GM12878 (cell line): ENCODE results near the gene NTMT2. TPM values are rescaled to one million over a fixed set of nuclear protein-coding genes. Genes with fewer than 3 reads are reported as not detected.

Source experiments
- ATAC-seq: fragments of 200-7000 bp; cut with Tn5 transposase; 3 replicates; pipeline ENCODE4 v1.9.1; 2020; ENCODE audit warnings: mild to moderate bottlenecking, moderate library complexity
- BruUV-seq: library from RNA; stranded (reverse); fragments of 400-500 nt; replicated peaks from 2 replicates; lab custom pipeline; 2021; lab: Mats Ljungman, UMichigan
- CTCF ChIA-PET: fragments of 300-600 bp; sonication (Branson Sonifier 250); formaldehyde crosslinking; extraction: SDS; loops from one replicate; lab custom pipeline; 2021; ENCODE audit warnings: inconsistent platforms; lab: Yijun Ruan, JAX
- POLR2A ChIA-PET: fragments of 350-600 bp; formaldehyde crosslinking; extraction: SDS; loops from one replicate; lab custom pipeline; 2021; ENCODE audit warnings: inconsistent platforms; lab: Charles Lee
- RAD21 ChIA-PET: fragments of 300-600 bp; sonication (Branson Sonifier 250); formaldehyde crosslinking; loops from one replicate; lab custom pipeline; 2023; ENCODE audit warnings: antibody characterized with exemption; ENCODE audit not compliant: unreplicated experiment; lab: Charles Lee
- SMC1A ChIA-PET: fragments of 300-600 bp; sonication (Branson Sonifier 250); formaldehyde crosslinking; loops from one replicate; lab custom pipeline; 2023; ENCODE audit not compliant: unreplicated experiment, uncharacterized antibody; lab: Charles Lee
- DNase-seq: peaks from one replicate; pipeline ENCODE4 v3.0.0-alpha.2; 2011; ENCODE audit warnings: low read depth, low spot score
- FAIRE-seq: peaks from 3 replicates; lab custom pipeline; 2011; peaks lifted over from hg19 to GRCh38; lab: Jason Lieb, UNC
- H2AFZ ChIP-seq: 2 replicates; pipeline ENCODE4 v1.6.0; 2011; ENCODE audit warnings: low read depth, low read length, control low read depth; ENCODE audit not compliant: control insufficient read depth
- H3K27ac ChIP-seq: 2 replicates; pipeline ENCODE4 v1.5.1; 2011; ENCODE audit warnings: control low read depth; ENCODE audit not compliant: control insufficient read depth, insufficient read depth
- H3K27me3 ChIP-seq, 2 experiments: replicated peaks in 1 of 2; 2 replicates each; pipeline versions ENCODE4 v1.6.0 to v1.6.1; 2011; ENCODE audit warnings: low read length in 1 of 2; ENCODE audit not compliant: control insufficient read depth in 2 of 2, insufficient read depth in 2 of 2
- H3K36me3 ChIP-seq, 2 experiments: 2 replicates each; pipeline ENCODE4 v1.5.1; 2011; ENCODE audit warnings: low read length in 1 of 2; ENCODE audit not compliant: control insufficient read depth in 2 of 2, insufficient read depth in 2 of 2
- H3K4me1 ChIP-seq: 2 replicates; pipeline ENCODE4 v1.6.1; 2011; ENCODE audit warnings: mild to moderate bottlenecking, low read length, moderate library complexity, mixed read lengths; ENCODE audit not compliant: control insufficient read depth, insufficient read depth
- H3K4me2 ChIP-seq: 2 replicates; pipeline ENCODE4 v1.6.0; 2011; ENCODE audit warnings: control low read depth; ENCODE audit not compliant: control insufficient read depth, insufficient read depth
- H3K4me3 ChIP-seq: fragments of 200-600 bp; sonication (generic); 2 replicates; pipeline ENCODE4 v1.5.1; 2016
- H3K79me2 ChIP-seq: 2 replicates; pipeline ENCODE4 v1.6.0; 2011; ENCODE audit warnings: low read length; ENCODE audit not compliant: control insufficient read depth, insufficient read depth
- H3K9ac ChIP-seq: 2 replicates; pipeline ENCODE4 v1.8.0; 2011; ENCODE audit warnings: low read length, control low read depth, mixed read lengths; ENCODE audit not compliant: control insufficient read depth, insufficient read depth
- H3K9me3 ChIP-seq: replicated peaks from 3 replicates; pipeline ENCODE4 v1.5.1; 2011; ENCODE audit warnings: mild to moderate bottlenecking, low read length; ENCODE audit not compliant: control insufficient read depth, insufficient read depth
- H4K20me1 ChIP-seq: 2 replicates; pipeline ENCODE4 v1.6.0; 2011; ENCODE audit not compliant: control insufficient read depth, insufficient read depth
- ASH2L ChIP-seq: fragments of 300-600, 200-600 bp; sonication (generic); IDR thresholded peaks from 2 replicates; pipeline ENCODE4 v1.6.1; 2017; ENCODE audit warnings: low read depth, mild to moderate bottlenecking, borderline replicate concordance
- CHD1 ChIP-seq: IDR thresholded peaks from 2 replicates; pipeline ENCODE4 v1.6.1; 2012; ENCODE audit warnings: low read depth, low read length, improper control_type of control experiment
- CREB1 ChIP-seq: IDR thresholded peaks from 2 replicates; pipeline ENCODE4 v1.6.1; 2012; ENCODE audit warnings: low read depth, mild to moderate bottlenecking, inconsistent platforms
- CUX1 ChIP-seq: IDR thresholded peaks from 2 replicates; pipeline ENCODE4 v1.6.1; 2012; ENCODE audit warnings: improper control_type of control experiment, low read depth, low read length; ENCODE audit not compliant: insufficient replicate concordance
- HDGF ChIP-seq: fragments of 450-650 bp; IDR thresholded peaks from 2 replicates; pipeline ENCODE4 v1.6.1; 2016; ENCODE audit warnings: antibody characterized with exemption
- KAT2A ChIP-seq: conservative IDR thresholded peaks from 2 replicates; pipeline ENCODE4 v1.6.1; 2011; ENCODE audit warnings: low read depth, low read length; ENCODE audit not compliant: control insufficient read depth
- MEF2B ChIP-seq: fragments of 450-650 bp; IDR thresholded peaks from 2 replicates; pipeline ENCODE4 v1.6.1; 2018; ENCODE audit warnings: mild to moderate bottlenecking, moderate library complexity; ENCODE audit not compliant: partially characterized antibody, poor library complexity, severe bottlenecking
- NFXL1 ChIP-seq: fragments of 450-650 bp; IDR thresholded peaks from 2 replicates; pipeline ENCODE4 v1.6.1; 2017; ENCODE audit warnings: antibody characterized with exemption, mild to moderate bottlenecking, borderline replicate concordance
- RCOR1 ChIP-seq: conservative IDR thresholded peaks from 2 replicates; pipeline ENCODE4 v1.6.1; 2012; ENCODE audit warnings: low read depth, low read length, improper control_type of control experiment
- SUPT20H ChIP-seq: IDR thresholded peaks from 2 replicates; pipeline ENCODE4 v1.6.1; 2011; ENCODE audit warnings: low read depth, mild to moderate bottlenecking, low read length, moderate library complexity, borderline replicate concordance; ENCODE audit not compliant: control insufficient read depth
- YY1 ChIP-seq: IDR thresholded peaks from 2 replicates; pipeline ENCODE4 v1.6.1; 2011; ENCODE audit warnings: low read depth, mild to moderate bottlenecking, low read length
- WGBS: methylation state at CpG from one replicate; pipeline ENCODE4 v1.1.6; 2016; ENCODE audit warnings: low lambda C conversion rate; ENCODE audit not compliant: insufficient replicate concordance, insufficient coverage; ENCODE audit errors: missing lambda C conversion rate; 5-methylcytosine and 5-hydroxymethylcytosine counted together
- in situ Hi-C: fragments of 300-500 bp; cut with MboI; formaldehyde crosslinking; loops from 9 replicates; pipeline ENCODE4 v1.14.3; 2018; ENCODE audit warnings: mixed read lengths
- intact Hi-C: fragments of 100-400 bp; cut with micrococcal nuclease; formaldehyde crosslinking; loops from one replicate; pipeline ENCODE4 v1.14.2; 2022; ENCODE audit not compliant: unreplicated experiment
- polyA plus RNA-seq, 11 experiments: library from polyadenylated mRNA; depleted of rRNA in 4 of 11; unstranded in 6 of 11; stranded (reverse) in 5 of 11; fragments of >200 nt; fragmentation: Nextera tagmentation in 4 of 11; fragmentation: Illumina TruSeq in 1 of 11; extraction: Ambion mirVana in 4 of 11; extraction: Trizol in 1 of 11; gene quantifications; 1 replicate in 1 of 11; 2 replicates in 10 of 11; pipeline versions ENCODE4 v1.2.1 to v1.2.3, GENCODE V29; 2011 to 2016; ENCODE audit warnings: inconsistent platforms in 2 of 11, missing spikeins in 2 of 11, low read depth in 1 of 11
- total RNA-seq, 4 experiments: library from RNA; depleted of rRNA in 3 of 4; stranded (reverse); fragments of >200 nt in 3 of 4; fragmentation: Illumina TruSeq in 1 of 4; extraction: Trizol in 1 of 4; gene quantifications; 2 replicates each; pipeline versions ENCODE4 v1.2.1 to v1.2.3, GENCODE V29; 2013 to 2021
- TF ChIP-seq, protein P1 (sequence below): IDR thresholded peaks from 2 replicates; pipeline ENCODE4 v1.6.1; 2011; ENCODE audit warnings: low read depth, mild to moderate bottlenecking, low read length, moderate library complexity, borderline replicate concordance; ENCODE audit errors: extremely low read depth
- TF ChIP-seq, protein P2 (sequence below): IDR thresholded peaks from 2 replicates; pipeline ENCODE4 v1.6.1; 2012; ENCODE audit warnings: low read depth, low read length, improper control_type of control experiment
- TF ChIP-seq, protein P3 (sequence below): fragments of 450-650 bp; IDR thresholded peaks from 2 replicates; pipeline ENCODE4 v1.6.1; 2017; ENCODE audit warnings: antibody characterized with exemption, mild to moderate bottlenecking, moderate library complexity

The NTMT2 gene
- total and polyA plus RNA-seq, 10 of the 15 experiments (the other 5 are each of a cell fraction or from before 2014, with no cell fraction given): not detected

DNA sequence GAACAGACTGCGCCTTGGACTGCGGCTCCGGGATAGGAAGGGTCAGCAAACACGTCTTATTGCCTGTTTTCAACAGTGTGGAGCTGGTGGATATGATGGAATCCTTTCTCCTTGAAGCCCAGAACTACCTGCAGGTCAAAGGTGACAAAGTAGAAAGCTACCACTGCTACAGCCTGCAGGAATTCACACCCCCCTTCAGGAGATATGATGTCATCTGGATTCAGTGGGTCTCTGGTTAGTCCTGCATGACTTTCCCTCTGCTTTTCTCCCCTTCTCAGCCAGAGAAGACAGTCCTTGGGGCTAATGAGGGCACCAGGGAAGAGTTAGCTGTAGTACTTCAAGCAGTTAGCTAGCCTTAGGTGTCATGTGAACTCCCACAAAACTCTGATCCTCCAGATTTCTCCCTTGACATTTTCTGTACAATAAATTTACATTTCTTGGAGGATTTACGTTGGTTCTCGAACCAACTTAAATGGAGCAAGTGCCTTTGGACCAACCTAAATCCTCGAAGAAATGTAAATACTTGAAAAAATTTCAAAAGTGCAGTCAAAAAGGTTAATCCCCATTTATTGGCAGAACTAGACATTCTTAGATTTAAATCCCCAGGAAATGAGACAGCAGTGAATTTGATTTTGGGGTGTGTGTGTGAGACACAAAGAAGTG, 20.9 kb downstream of the NTMT2 start:
- no peaks in the 10 kb centered on the region for H3K27me3 ChIP-seq
- ATAC-seq (no peak), DNase-seq (no peak), FAIRE-seq (no peak)
- intact Hi-C loops: no loop called here
- ChIA-PET CTCF (no interaction called here), RAD21 (no interaction called here), SMC1A (no interaction called here), POLR2A (no interaction called here)
- no peak overlapping the region for H3K27ac ChIP-seq
- no peak overlapping the region for H3K9ac ChIP-seq
- in situ Hi-C loops: no loop called here
- no peaks in the 10 kb centered on the region for H3K9me3 ChIP-seq
- no TSS peak for BruUV-seq
- H3K79me2 ChIP-seq: no peaks in the 10 kb centered on the region
- WGBS: 53% methylated on average over 7 of the region's 7 CpGs
- H4K20me1 ChIP-seq: no peaks in the 10 kb centered on the region
- no peaks in the 10 kb centered on the region for H3K4me1 ChIP-seq
- H3K4me3 ChIP-seq: no peak overlapping the region
- no peak overlapping the region for H3K4me2 ChIP-seq
- H2AFZ ChIP-seq: no peak overlapping the region
- no peaks in the 10 kb centered on the region for H3K36me3 ChIP-seq
- TF ChIP-seq NFXL1 (no peak), YY1 (no peak), CUX1 (no peak), RCOR1 (no peak), HDGF (no peak), CHD1 (no peak), CREB1 (no peak), KAT2A (no peak), SUPT20H (no peak), MEF2B (no peak), ASH2L (no peak)
- TF ChIP-seq, protein P1, sequence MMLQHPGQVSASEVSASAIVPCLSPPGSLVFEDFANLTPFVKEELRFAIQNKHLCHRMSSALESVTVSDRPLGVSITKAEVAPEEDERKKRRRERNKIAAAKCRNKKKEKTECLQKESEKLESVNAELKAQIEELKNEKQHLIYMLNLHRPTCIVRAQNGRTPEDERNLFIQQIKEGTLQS: no peak
- TF ChIP-seq, protein P2, sequence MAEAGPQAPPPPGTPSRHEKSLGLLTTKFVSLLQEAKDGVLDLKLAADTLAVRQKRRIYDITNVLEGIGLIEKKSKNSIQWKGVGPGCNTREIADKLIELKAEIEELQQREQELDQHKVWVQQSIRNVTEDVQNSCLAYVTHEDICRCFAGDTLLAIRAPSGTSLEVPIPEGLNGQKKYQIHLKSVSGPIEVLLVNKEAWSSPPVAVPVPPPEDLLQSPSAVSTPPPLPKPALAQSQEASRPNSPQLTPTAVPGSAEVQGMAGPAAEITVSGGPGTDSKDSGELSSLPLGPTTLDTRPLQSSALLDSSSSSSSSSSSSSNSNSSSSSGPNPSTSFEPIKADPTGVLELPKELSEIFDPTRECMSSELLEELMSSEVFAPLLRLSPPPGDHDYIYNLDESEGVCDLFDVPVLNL: no peak
- TF ChIP-seq, protein P3, sequence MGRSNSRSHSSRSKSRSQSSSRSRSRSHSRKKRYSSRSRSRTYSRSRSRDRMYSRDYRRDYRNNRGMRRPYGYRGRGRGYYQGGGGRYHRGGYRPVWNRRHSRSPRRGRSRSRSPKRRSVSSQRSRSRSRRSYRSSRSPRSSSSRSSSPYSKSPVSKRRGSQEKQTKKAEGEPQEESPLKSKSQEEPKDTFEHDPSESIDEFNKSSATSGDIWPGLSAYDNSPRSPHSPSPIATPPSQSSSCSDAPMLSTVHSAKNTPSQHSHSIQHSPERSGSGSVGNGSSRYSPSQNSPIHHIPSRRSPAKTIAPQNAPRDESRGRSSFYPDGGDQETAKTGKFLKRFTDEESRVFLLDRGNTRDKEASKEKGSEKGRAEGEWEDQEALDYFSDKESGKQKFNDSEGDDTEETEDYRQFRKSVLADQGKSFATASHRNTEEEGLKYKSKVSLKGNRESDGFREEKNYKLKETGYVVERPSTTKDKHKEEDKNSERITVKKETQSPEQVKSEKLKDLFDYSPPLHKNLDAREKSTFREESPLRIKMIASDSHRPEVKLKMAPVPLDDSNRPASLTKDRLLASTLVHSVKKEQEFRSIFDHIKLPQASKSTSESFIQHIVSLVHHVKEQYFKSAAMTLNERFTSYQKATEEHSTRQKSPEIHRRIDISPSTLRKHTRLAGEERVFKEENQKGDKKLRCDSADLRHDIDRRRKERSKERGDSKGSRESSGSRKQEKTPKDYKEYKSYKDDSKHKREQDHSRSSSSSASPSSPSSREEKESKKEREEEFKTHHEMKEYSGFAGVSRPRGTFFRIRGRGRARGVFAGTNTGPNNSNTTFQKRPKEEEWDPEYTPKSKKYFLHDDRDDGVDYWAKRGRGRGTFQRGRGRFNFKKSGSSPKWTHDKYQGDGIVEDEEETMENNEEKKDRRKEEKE: no peak
